DND-41 (cell line): Measurements from ENCODE around the gene ARHGAP26.

Experiments
- ATAC-seq: fragments of 200-7000 bp; cut with Tn5 transposase; 3 replicates; pipeline ENCODE4 v1.9.1; 2021; ENCODE audit warnings: low read depth; ENCODE audit not compliant: insufficient read depth
- DNase-seq: peaks from one replicate; pipeline ENCODE4 v3.0.0-alpha.2; 2020
- H2AFZ ChIP-seq: 2 replicates; pipeline ENCODE4 v1.6.0; 2012; ENCODE audit warnings: low read depth, low read length
- H3K27ac ChIP-seq: 2 replicates; pipeline ENCODE4 v1.5.1; 2012; ENCODE audit warnings: low read length, inconsistent platforms
- H3K27me3 ChIP-seq: fragments of 200-600 bp; sonication (generic); 2 replicates; pipeline ENCODE4 v1.6.0; 2012; ENCODE audit warnings: low read length, mild to moderate bottlenecking, inconsistent platforms; ENCODE audit not compliant: insufficient read depth, poor library complexity
- H3K36me3 ChIP-seq: 2 replicates; pipeline ENCODE4 v1.5.1; 2012; ENCODE audit warnings: low read length, inconsistent platforms; ENCODE audit not compliant: insufficient read depth
- H3K4me1 ChIP-seq: 2 replicates; pipeline ENCODE4 v1.5.1; 2012; ENCODE audit warnings: mild to moderate bottlenecking, low read length; ENCODE audit not compliant: insufficient read depth
- H3K4me2 ChIP-seq: 2 replicates; pipeline ENCODE4 v1.6.0; 2012; ENCODE audit warnings: mild to moderate bottlenecking, moderate library complexity, low read length, inconsistent platforms; ENCODE audit not compliant: insufficient read depth
- H3K4me3 ChIP-seq, 2 experiments: fragments of 200-600 bp in 1 of 2; shearing (Covaris generic) in 1 of 2; 2 replicates each; pipeline ENCODE4 v1.5.1; 2012 to 2016; ENCODE audit warnings: inconsistent platforms in 2 of 2, low read length in 2 of 2, mild to moderate bottlenecking in 2 of 2, low read depth in 1 of 2, moderate library complexity in 1 of 2
- H3K79me2 ChIP-seq: 2 replicates; pipeline ENCODE4 v1.6.0; 2012; ENCODE audit warnings: low read length, inconsistent platforms; ENCODE audit not compliant: insufficient read depth
- H3K9ac ChIP-seq: 2 replicates; pipeline ENCODE4 v1.6.0; 2012; ENCODE audit warnings: low read depth, mild to moderate bottlenecking, inconsistent platforms, low read length, moderate library complexity
- H3K9me3 ChIP-seq: 2 replicates; pipeline ENCODE4 v1.5.1; 2012; ENCODE audit warnings: low read length, moderate library complexity, mild to moderate bottlenecking, inconsistent platforms; ENCODE audit not compliant: insufficient read depth, severe bottlenecking
- H4K20me1 ChIP-seq: 2 replicates; pipeline ENCODE4 v1.6.0; 2012; ENCODE audit warnings: low read length; ENCODE audit not compliant: insufficient read depth
- EZH2 ChIP-seq: IDR thresholded peaks from 3 replicates; pipeline ENCODE4 v1.6.1; 2012; ENCODE audit warnings: borderline replicate concordance, low read depth, mild to moderate bottlenecking, moderate library complexity, low read length, inconsistent platforms; ENCODE audit not compliant: severe bottlenecking
- TF ChIP-seq, protein P1 (sequence below): IDR thresholded peaks from 2 replicates; pipeline ENCODE4 v1.5.1; 2012; ENCODE audit warnings: borderline replicate concordance, low read length, moderate library complexity, mild to moderate bottlenecking; ENCODE audit not compliant: poor library complexity, severe bottlenecking; ENCODE audit errors: extremely low read depth

The ARHGAP26 gene

DNA sequence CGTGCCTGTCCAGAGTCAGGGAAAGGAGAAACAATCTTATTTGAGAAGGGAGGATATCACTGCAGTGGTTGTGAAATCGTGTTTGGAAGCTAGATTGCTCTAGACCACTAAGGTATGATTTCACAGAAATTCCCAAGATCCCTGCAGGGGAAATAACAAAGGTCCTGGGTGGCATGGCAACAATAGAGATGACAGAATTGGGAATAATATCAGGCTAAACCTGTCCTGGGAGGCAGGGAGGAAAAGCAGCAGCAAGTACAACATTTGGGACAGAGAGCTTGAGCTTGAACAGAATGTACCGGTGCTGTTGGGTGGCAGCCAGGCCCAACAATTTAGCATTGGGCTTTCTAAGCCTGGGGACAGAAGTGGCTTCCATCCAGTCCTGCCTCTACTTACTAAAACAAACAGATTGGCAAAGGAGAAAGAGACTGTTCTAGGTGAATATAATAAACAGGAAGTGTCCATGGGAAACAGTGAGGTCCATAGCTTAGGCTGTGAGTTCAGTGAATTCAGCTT, 17.0 kb upstream of the ARHGAP26 start:
- H2AFZ ChIP-seq: no peak overlapping the region
- no peaks in the 10 kb centered on the region for H4K20me1 ChIP-seq
- H3K4me3 ChIP-seq: no peak overlapping the region
- H3K27me3 ChIP-seq: no peaks in the 10 kb centered on the region
- ATAC-seq (no peak), DNase-seq (no peak)
- TF ChIP-seq, protein P1, sequence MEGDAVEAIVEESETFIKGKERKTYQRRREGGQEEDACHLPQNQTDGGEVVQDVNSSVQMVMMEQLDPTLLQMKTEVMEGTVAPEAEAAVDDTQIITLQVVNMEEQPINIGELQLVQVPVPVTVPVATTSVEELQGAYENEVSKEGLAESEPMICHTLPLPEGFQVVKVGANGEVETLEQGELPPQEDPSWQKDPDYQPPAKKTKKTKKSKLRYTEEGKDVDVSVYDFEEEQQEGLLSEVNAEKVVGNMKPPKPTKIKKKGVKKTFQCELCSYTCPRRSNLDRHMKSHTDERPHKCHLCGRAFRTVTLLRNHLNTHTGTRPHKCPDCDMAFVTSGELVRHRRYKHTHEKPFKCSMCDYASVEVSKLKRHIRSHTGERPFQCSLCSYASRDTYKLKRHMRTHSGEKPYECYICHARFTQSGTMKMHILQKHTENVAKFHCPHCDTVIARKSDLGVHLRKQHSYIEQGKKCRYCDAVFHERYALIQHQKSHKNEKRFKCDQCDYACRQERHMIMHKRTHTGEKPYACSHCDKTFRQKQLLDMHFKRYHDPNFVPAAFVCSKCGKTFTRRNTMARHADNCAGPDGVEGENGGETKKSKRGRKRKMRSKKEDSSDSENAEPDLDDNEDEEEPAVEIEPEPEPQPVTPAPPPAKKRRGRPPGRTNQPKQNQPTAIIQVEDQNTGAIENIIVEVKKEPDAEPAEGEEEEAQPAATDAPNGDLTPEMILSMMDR: no peak
- TF ChIP-seq EZH2: no peak
- no peaks in the 10 kb centered on the region for H3K9me3 ChIP-seq
- H3K36me3 ChIP-seq: no peaks in the 10 kb centered on the region
- H3K79me2 ChIP-seq: no peaks in the 10 kb centered on the region
- H3K4me1 ChIP-seq: no peaks in the 10 kb centered on the region
- H3K27ac ChIP-seq: no peak overlapping the region
- no peak overlapping the region for H3K9ac ChIP-seq
- H3K4me2 ChIP-seq: no peak overlapping the region

DNA sequence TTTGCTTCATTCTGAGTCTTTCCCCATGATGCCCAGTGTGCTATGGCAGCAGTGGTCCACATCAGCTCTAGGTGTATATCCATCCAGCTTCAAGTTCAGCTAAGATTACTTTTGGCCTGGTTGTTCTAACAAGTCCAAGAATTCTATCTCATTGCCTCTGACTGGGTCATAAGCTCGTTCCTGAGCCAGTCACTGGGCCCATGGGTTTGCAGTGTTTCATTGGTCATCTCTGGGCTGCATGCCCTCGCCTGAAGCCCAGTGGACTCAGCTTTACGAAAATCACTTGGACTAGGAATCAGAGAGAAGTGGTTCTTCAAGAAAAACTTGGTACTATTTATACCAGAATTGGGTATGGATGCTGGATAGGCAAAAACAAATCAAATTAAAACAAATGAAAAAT, 16.1 kb upstream of the ARHGAP26 start:
- Histone ChIP-seq H3K27me3 (no peaks in the 10 kb centered on the region), H4K20me1 (no peaks in the 10 kb centered on the region), H3K4me3 (no peak overlapping the region), H3K4me2 (no peak overlapping the region), H3K27ac (no peak overlapping the region), H3K9me3 (no peaks in the 10 kb centered on the region), H3K36me3 (no peaks in the 10 kb centered on the region), H3K4me1 (no peaks in the 10 kb centered on the region), H3K9ac (no peak overlapping the region), H2AFZ (no peak overlapping the region), H3K79me2 (no peaks in the 10 kb centered on the region)
- DNase-seq (no peak), ATAC-seq (no peak)
- TF ChIP-seq, protein P1: no peak
- no peak for TF ChIP-seq EZH2

DNA sequence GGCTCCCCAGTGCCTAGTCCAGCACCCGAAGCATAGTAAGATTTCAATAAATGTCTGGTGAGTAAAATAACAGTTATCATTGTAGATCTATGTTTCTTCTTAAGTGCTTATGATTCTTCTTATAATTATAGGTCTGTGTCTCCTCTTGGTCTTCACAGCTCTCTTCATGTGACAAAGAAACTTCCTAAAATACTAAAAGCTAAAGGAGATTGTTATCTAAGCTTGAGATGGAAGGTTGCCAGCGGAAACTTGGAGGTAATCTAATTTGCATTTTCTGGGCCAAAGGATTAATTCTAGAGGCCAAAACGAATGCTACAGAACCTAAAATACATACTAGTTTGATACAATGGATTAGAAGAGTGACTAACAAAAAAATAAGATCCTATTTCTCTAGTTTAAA, 13.6 kb upstream of the ARHGAP26 start:
- Histone ChIP-seq H3K4me3 (no peak overlapping the region), H3K27me3 (no peaks in the 10 kb centered on the region), H3K4me2 (no peak overlapping the region), H3K27ac (no peak overlapping the region), H3K79me2 (no peaks in the 10 kb centered on the region), H4K20me1 (no peaks in the 10 kb centered on the region), H3K9ac (no peak overlapping the region), H3K4me1 (no peaks in the 10 kb centered on the region), H3K9me3 (no peaks in the 10 kb centered on the region), H3K36me3 (no peaks in the 10 kb centered on the region), H2AFZ (no peak overlapping the region)
- ATAC-seq: no peak
- TF ChIP-seq, protein P1: no peak
- TF ChIP-seq EZH2: no peak
- no peak for DNase-seq

- H3K36me3 ChIP-seq: no peaks in the 10 kb centered on the region
- H3K27me3 ChIP-seq: no peaks in the 10 kb centered on the region
- no peaks in the 10 kb centered on the region for H4K20me1 ChIP-seq
- H3K27ac ChIP-seq: no peak overlapping the region
- H3K4me1 ChIP-seq: no peaks in the 10 kb centered on the region
- ATAC-seq: no peak
- no peak overlapping the region for H3K4me3 ChIP-seq
- H3K9ac ChIP-seq: no peak overlapping the region
- no peak for TF ChIP-seq EZH2
- TF ChIP-seq, protein P1: no peak
- no peak overlapping the region for H2AFZ ChIP-seq
- no peaks in the 10 kb centered on the region for H3K9me3 ChIP-seq
- no peak for DNase-seq
- H3K79me2 ChIP-seq: no peaks in the 10 kb centered on the region
- no peak overlapping the region for H3K4me2 ChIP-seq
Measured at GRCh38 chr5:142757564-142757963, 12.6 kb upstream of the ARHGAP26 start.
